ENCODE measurements around the gene WWP2. TPM values are rescaled to one million over a fixed set of nuclear protein-coding genes. Genes with fewer than 3 reads are reported as not detected.

WWP2 gene
- total RNA-seq, 2 experiments from 2014 or later = 41.9 to 43.0 TPM

DNA sequence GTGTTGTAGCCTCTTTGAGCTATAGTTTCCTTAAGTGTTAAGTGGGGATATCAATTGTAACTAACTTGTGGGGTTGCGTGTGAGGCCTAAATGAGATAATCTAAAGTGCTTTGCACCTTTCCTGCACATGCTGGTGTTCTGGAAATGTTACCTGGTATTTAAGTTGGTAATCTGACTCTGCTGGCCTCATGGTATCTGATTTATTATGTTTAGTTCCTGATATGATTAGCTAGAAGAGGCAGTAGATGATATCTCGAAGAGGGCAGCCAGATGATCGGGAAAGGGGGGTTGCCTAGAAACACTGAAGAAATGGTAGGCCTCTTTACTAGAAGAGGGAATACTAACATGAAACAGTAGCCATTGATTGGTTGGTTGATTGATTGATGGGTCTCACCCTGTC, 123.6 kb downstream of the WWP2 start:
- peaks cover 45% of the 10 kb centered on the region for H3K36me3 ChIP-seq (ENCODE audit: insufficient read depth, low read length)
- H3K9me3 Mint-ChIP-seq = no peaks in the 10 kb centered on the region
- H3K4me1 ChIP-seq (ENCODE audit: insufficient read depth, low read length) = no peaks in the 10 kb centered on the region
- no peaks in the 10 kb centered on the region for H3K4me1 Mint-ChIP-seq (ENCODE audit: low read depth)
- TF ChIP-seq, protein P1, sequence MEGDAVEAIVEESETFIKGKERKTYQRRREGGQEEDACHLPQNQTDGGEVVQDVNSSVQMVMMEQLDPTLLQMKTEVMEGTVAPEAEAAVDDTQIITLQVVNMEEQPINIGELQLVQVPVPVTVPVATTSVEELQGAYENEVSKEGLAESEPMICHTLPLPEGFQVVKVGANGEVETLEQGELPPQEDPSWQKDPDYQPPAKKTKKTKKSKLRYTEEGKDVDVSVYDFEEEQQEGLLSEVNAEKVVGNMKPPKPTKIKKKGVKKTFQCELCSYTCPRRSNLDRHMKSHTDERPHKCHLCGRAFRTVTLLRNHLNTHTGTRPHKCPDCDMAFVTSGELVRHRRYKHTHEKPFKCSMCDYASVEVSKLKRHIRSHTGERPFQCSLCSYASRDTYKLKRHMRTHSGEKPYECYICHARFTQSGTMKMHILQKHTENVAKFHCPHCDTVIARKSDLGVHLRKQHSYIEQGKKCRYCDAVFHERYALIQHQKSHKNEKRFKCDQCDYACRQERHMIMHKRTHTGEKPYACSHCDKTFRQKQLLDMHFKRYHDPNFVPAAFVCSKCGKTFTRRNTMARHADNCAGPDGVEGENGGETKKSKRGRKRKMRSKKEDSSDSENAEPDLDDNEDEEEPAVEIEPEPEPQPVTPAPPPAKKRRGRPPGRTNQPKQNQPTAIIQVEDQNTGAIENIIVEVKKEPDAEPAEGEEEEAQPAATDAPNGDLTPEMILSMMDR (IDR thresholded peaks at IDR 0.05) = no peak
- no peak overlapping the region for H3K27ac Mint-ChIP-seq
- POLR2A ChIA-PET = no interaction called here
- H3K9me3 ChIP-seq (ENCODE audit: control insufficient read depth in 1 of 2, insufficient read depth in 1 of 2, low read length in 2 of 2) = no peaks in the 10 kb centered on the region
- ATAC-seq (ENCODE audit: poor library complexity) (no peak), DNase-seq (no peak)
- CTCF ChIA-PET = no interaction called here
- H3K27me3 Mint-ChIP-seq = no peaks in the 10 kb centered on the region
- no peak overlapping the region for H3K27ac ChIP-seq (ENCODE audit: low read depth in 1 of 2, low read length in 2 of 2)
- no peak overlapping the region for H3K4me3 Mint-ChIP-seq
- H3K36me3 Mint-ChIP-seq (ENCODE audit: low read depth) = peaks cover 79% of the 10 kb centered on the region
- no peaks in the 10 kb centered on the region for H3K27me3 ChIP-seq (ENCODE audit: control insufficient read depth in 1 of 2, insufficient read depth in 2 of 2, low read length in 2 of 2)
- no peak overlapping the region for H3K4me3 ChIP-seq (ENCODE audit: low read length)
- intact Hi-C loops (cut with DNase I, micrococcal nuclease) = no loop called here

DNA sequence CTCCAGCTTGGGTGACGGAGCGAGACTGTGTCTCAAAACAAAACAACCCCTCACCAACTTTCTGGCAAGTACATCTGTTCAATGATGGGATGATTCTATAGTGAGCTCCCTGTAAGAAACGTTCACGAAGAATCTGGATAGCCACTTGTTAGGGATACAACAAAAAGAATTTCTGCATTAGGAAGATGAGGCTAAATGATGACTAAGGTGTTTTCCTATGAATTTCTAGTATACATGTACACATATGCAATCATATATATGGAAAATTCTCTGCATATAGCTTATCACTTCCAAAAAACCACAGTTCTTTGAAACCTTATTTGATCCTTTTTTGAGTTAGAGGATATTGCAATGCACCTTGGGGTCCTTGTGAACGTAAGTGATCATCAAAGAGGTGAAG, 124.6 kb downstream of the WWP2 start:
- ChIA-PET POLR2A (no interaction called here), CTCF (no interaction called here)
- Mint-ChIP-seq H3K36me3 (ENCODE audit: low read depth) (peaks cover 83% of the 10 kb centered on the region), H3K27ac (no peak overlapping the region), H3K4me3 (no peak overlapping the region), H3K4me1 (ENCODE audit: low read depth) (no peaks in the 10 kb centered on the region), H3K27me3 (no peaks in the 10 kb centered on the region), H3K9me3 (no peaks in the 10 kb centered on the region)
- Histone ChIP-seq H3K4me3 (ENCODE audit: low read length) (no peak overlapping the region), H3K4me1 (ENCODE audit: insufficient read depth, low read length) (no peaks in the 10 kb centered on the region), H3K27me3 (ENCODE audit: control insufficient read depth in 1 of 2, insufficient read depth in 2 of 2, low read length in 2 of 2) (no peaks in the 10 kb centered on the region), H3K9me3 (ENCODE audit: control insufficient read depth in 1 of 2, insufficient read depth in 1 of 2, low read length in 2 of 2) (no peaks in the 10 kb centered on the region), H3K36me3 (ENCODE audit: insufficient read depth, low read length) (peaks cover 50% of the 10 kb centered on the region), H3K27ac (ENCODE audit: low read depth in 1 of 2, low read length in 2 of 2) (no peak overlapping the region)
- intact Hi-C loops (cut with DNase I, micrococcal nuclease) = no loop called here
- TF ChIP-seq, protein P1 (IDR thresholded peaks at IDR 0.05) = no peak
- DNase-seq (no peak), ATAC-seq (ENCODE audit: poor library complexity) (no peak)

DNA sequence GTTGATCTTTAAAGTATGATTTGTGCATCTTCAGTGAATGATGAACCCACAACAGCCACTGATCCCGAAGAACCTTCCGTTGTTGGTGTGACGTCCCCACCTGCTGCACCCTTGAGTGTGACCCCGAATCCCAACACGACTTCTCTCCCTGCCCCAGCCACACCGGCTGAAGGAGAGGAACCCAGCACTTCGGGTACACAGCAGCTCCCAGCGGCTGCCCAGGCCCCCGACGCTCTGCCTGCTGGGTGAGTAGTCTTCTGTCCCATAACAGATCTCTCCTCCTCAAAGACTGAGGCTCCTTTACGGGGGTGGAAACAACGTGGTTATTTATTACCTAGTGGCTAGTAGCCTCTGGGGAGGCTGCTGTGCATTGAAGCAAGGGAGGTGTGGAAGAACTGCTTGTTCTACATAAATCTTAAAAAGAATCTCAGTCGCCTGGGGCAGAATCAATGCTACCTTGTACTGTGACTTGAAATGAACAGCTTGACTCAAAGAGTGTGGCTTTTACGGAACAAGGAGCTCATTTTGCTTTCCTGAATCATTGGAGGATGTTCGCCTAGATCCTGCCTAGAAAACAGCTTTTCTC, 126.0 kb downstream of the WWP2 start:
- no peaks in the 10 kb centered on the region for H3K4me1 Mint-ChIP-seq (ENCODE audit: low read depth)
- H3K36me3 Mint-ChIP-seq (ENCODE audit: low read depth) = peaks cover 83% of the 10 kb centered on the region
- H3K4me1 ChIP-seq (ENCODE audit: insufficient read depth, low read length) = no peaks in the 10 kb centered on the region
- H3K27me3 ChIP-seq (ENCODE audit: control insufficient read depth in 1 of 2, insufficient read depth in 2 of 2, low read length in 2 of 2) = no peaks in the 10 kb centered on the region
- intact Hi-C loops (cut with DNase I, micrococcal nuclease) = no loop called here
- DNase-seq = no peak
- ATAC-seq (ENCODE audit: poor library complexity) = no peak
- H3K4me3 Mint-ChIP-seq = no peak overlapping the region
- H3K36me3 ChIP-seq (ENCODE audit: insufficient read depth, low read length) = peaks cover 48% of the 10 kb centered on the region
- no peaks in the 10 kb centered on the region for H3K27me3 Mint-ChIP-seq
- ChIA-PET CTCF (no interaction called here), POLR2A (no interaction called here)
- TF ChIP-seq, protein P1 (IDR thresholded peaks at IDR 0.05) = no peak
- H3K9me3 ChIP-seq (ENCODE audit: control insufficient read depth in 1 of 2, insufficient read depth in 1 of 2, low read length in 2 of 2) = no peaks in the 10 kb centered on the region
- no peak overlapping the region for H3K4me3 ChIP-seq (ENCODE audit: low read length)
- H3K27ac Mint-ChIP-seq = no peak overlapping the region
- H3K9me3 Mint-ChIP-seq = no peaks in the 10 kb centered on the region
- H3K27ac ChIP-seq (ENCODE audit: low read depth in 1 of 2, low read length in 2 of 2) = no peak overlapping the region
